GM19397 (cell line): ENCODE measurements around the gene CGB8.
"Not testable (repeated sequence)": the region's sequence is repeated elsewhere in the genome, so short reads cannot be mapped to it uniquely, and the experiment has no call there.

Experiments used
- ATAC-seq: cut with Tn5 transposase; IDR thresholded peaks from one replicate; pipeline ENCODE4 v1.9.1; 2021; ENCODE audit warnings: mild to moderate bottlenecking, moderate library complexity; ENCODE audit not compliant: unreplicated experiment

CGB8 gene

DNA sequence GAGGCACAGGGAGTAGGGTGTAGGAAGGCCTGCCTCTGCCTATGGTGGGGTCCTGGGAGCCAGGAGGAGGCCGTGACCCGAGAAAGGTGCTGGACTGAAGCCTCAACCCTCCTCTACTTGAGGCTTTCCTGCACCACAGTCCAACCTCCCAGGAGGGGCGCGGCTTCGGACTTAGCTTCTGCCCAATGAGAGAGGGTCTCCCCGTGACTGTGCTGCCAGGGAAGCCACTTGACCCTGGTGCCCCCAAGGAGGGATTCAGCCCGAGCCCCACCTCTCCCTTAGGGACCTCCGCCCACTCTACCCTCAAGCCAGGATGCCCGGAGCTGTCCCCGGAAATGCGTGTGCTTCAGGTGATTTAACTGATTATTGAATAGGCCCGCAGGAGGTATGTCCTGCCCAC, at the start of gene CGB8:
TSS of gene CGB8 (minus strand) at position 101 of the 400 bp plus-strand sequence. CDS start 372 bp downstream, outside the sequence.
- not testable (repeated sequence) for ATAC-seq

- ATAC-seq: no peak
Observed at GRCh38 chr19:49097453-49098288, 48.8 kb upstream of the CGB8 start.

GRCh38 chr19:49094505-49095482, 45.9 kb upstream of the CGB8 start:
- ATAC-seq: no peak

GRCh38 chr19:49092686-49093085, 43.8 kb upstream of the CGB8 start:
- ATAC-seq: no peak

GRCh38 chr19:49091391-49092038, 42.6 kb upstream of the CGB8 start:
- no peak for ATAC-seq

DNA sequence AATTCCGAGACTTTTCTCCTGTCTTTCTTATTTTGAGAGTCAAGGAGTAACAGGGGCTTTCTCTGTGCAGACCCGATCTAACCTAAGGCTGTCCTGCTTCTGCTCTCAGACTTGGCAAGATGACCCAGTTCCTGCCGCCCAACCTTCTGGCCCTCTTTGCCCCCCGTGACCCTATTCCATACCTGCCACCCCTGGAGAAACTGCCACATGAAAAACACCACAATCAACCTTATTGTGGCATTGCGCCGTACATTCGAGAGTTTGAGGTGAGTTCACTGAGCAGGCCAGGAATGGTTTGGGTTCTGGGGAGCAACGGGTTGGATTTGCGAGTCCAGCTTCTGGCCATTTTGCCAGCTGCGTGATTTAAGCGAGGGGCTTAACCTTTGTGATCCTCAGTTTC, 37.4 kb upstream of the CGB8 start:
- ATAC-seq: no peak

DNA sequence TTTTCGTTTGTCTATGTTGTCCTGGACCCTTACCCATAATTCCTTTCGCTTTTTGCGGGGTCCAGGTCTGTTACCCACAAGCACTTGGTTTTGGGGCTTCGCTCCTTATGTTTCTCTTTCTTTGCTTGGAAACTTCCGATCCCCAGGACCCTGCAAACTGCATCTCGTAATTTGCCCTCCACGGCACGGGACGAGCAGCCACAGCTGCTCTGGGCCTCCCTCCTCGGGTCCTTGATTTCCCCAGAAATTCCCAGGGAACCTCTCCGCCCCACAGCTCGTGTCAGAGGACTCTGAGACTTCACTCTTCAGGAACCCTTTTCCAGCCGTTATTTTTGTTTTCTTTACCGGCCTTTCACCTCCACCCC, 36.9 kb upstream of the CGB8 start:
- no peak for ATAC-seq

GRCh38 chr19:49085020-49085867, 36.3 kb upstream of the CGB8 start, which contains the start of gene SNRNP70:
Gene SNRNP70 (plus strand): TSS chr19:49085451. CDS start chr19:49086415, 964 bp downstream.
- ATAC-seq: peak; percentile 90

DNA sequence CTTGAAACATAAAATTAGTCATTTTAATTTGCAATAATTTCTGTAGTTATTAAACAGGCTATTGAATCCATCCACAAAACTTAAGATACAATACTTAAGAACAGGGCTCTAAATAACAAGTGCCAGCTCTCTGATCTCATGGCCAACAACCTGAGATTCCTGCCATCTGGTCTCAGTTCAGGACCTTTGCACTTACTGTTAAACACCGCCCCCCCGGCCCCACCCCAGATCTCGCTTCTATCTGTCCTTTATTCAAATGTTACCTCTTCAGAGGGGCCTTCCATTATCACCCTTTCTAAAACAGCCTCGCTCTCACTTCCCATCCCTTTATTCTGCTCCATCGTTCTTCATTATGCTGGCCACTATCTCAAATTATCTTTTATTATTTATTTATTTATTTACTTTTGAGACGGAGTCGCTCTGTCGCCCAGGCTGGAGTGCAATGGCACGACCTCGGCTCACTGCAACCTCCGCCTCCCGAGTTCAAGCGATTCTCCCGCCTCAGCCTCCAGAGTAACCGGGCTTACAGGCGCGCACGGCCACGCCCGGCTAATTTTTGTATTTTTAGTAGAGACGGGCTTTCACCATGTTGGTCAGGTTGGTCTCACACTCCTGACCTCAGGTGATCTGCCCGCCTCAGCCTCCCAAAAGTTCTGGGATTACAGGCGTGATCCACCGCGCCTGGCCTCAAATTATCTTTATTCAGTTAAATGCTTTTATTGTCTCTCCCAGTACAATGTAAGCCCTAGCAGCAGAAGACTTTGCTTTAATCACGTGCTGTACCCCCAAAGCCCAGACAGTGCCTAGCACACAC, 35.5 kb upstream of the CGB8 start:
- no peak for ATAC-seq

GRCh38 chr19:49081273-49081672, 32.4 kb upstream of the CGB8 start:
- no peak for ATAC-seq

DNA sequence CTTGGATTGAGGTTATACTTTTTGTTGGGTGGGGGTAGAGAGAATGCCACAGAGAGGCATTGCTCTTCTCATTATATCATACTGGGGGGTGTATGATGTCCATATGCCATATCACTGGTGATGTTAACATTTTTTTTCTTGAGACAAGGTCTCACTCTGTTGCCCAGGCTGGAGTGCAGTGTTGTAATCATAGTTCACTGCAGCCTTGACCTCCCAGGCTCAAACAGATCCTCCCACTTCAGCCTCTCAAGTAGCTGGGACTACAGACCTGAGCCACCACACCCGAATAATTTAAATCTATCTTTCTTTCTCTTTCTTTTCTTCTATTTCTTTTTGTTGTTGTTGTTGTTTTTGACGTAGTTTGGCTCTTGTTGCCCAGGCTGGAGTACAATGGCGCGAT, 31.5 kb upstream of the CGB8 start:
- no peak for ATAC-seq

GRCh38 chr19:49074869-49075268, 26.0 kb upstream of the CGB8 start:
- ATAC-seq: not testable (repeated sequence)

DNA sequence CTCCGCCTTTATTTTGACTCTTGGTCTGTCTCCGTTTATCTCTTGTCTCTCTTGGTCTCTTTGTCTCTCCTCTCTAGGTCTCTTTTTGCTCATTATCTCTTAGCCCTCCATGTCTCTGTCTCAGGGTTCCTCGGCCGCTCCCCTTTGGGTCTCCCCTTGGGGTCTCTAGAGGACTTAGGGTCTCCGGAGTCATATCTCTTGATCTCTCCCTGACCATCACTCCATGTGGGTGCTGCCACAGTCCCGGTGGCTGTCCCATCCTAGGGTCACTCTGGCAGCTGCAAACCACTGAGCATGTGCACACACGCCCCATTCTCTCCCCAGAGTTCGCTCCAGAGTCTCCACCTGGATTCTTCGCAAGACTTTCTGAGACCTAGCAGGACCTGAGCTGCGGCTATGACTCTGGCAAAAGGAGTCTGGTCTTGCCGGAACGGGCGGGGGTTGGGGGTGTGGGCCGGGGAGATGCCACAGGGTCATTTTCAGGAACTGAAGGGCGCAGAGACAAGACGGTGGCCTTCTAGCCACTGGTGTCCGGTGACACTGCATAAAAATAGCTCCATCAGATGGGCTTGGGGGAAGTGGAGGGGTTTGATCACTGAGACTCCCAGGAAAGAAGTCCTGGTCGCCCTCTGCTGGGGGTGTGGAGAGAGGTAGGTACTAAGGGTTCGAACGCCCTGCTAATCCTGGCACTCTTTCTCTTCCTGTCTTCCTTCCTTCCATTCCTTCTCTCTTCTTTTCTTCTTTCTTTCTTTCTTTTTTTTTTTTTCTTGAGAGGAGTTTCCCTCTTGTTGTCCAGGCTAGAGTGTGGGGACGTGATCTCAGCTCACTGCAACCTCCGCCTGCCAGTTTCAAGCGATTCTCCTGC, 24.8 kb upstream of the CGB8 start:
- ATAC-seq: no peak

- ATAC-seq: no peak
Observed at GRCh38 chr19:49071860-49072547, 23.1 kb upstream of the CGB8 start.

GRCh38 chr19:49070416-49070815, 21.5 kb upstream of the CGB8 start:
- no peak for ATAC-seq

- ATAC-seq: no peak
Observed at GRCh38 chr19:49069026-49069425, 20.1 kb upstream of the CGB8 start.

DNA sequence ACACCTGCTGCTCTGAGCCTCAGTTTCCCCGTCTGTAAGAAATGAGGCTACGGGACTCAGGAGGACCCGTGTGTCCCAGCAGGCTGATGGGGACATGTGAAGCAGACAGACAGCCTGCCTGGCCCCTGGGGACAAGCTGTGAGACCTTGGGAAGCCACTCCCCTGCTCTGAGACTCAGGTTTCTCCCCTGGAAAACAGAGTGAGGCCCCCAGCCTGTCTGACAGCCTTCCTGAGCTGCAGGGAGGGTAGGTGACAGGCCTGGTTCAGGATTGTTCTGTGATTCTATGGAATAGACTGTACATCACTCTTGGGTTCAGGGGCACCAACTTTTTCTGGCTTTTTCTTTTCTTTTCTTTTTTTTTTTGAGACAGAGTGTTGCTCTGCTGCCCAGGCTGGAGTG, 18.6 kb upstream of the CGB8 start:
- ATAC-seq: no peak
